H1 (cell line): Measurements from ENCODE around the gene GTF2A1. TPM values are rescaled to one million over a fixed set of nuclear protein-coding genes. Genes with fewer than 3 reads are reported as not detected.

Experiments
- CTCF ChIA-PET: fragments of 300-600 bp; sonication (Branson Sonifier 250); formaldehyde crosslinking; loops from one replicate; lab custom pipeline; 2021; ENCODE audit not compliant: partially characterized antibody; lab: Charles Lee
- POLR2A ChIA-PET: fragments of 300-600 bp; sonication (Branson Sonifier 250); formaldehyde crosslinking; loops from one replicate; lab custom pipeline; 2021; ENCODE audit warnings: inconsistent platforms; ENCODE audit not compliant: partially characterized antibody; lab: Charles Lee
- DNase-seq, 2 experiments: peaks; one replicate each; pipeline versions ENCODE4 v3.0.0 to v3.0.0-alpha.2; 2010 to 2022; ENCODE audit warnings: low spot score in 2 of 2, low read depth in 1 of 2, mixed read lengths in 1 of 2
- FAIRE-seq: peaks from 2 replicates; lab custom pipeline; 2011; peaks lifted over from hg19 to GRCh38; lab: Jason Lieb, UNC
- H2AFZ ChIP-seq: 2 replicates; pipeline ENCODE4 v1.8.1; 2012; ENCODE audit warnings: low read length, inconsistent platforms
- H2AK5ac ChIP-seq: 2 replicates; pipeline ENCODE4 v1.6.1; 2013; ENCODE audit warnings: low read depth, low read length
- H2BK120ac ChIP-seq: replicated peaks from 2 replicates; pipeline ENCODE3; 2013; ENCODE audit warnings: low read depth, low read length, inconsistent platforms
- H2BK12ac ChIP-seq: 2 replicates; pipeline ENCODE4 v1.6.1; 2013; ENCODE audit warnings: low read depth, low read length
- H2BK15ac ChIP-seq: 2 replicates; pipeline ENCODE4 v1.6.1; 2013; ENCODE audit warnings: low read length
- H2BK20ac ChIP-seq: 2 replicates; pipeline ENCODE4 v1.6.1; 2013; ENCODE audit warnings: low read length
- H2BK5ac ChIP-seq: 2 replicates; pipeline ENCODE4 v1.6.1; 2013; ENCODE audit warnings: low read depth, low read length
- H3K14ac ChIP-seq: 2 replicates; pipeline ENCODE4 v1.6.1; 2013; ENCODE audit warnings: inconsistent platforms; ENCODE audit not compliant: insufficient read length
- H3K18ac ChIP-seq: 2 replicates; pipeline ENCODE4 v1.6.1; 2013; ENCODE audit warnings: low read length; ENCODE audit errors: extremely low read depth
- H3K23ac ChIP-seq: 2 replicates; pipeline ENCODE4 v1.6.1; 2013; ENCODE audit warnings: inconsistent platforms; ENCODE audit not compliant: insufficient read length
- H3K23me2 ChIP-seq: 2 replicates; pipeline ENCODE4 v1.6.1; 2013; ENCODE audit warnings: low read depth, low read length
- H3K27ac ChIP-seq: 2 replicates; pipeline ENCODE4 v1.6.1; 2011; ENCODE audit warnings: low read depth, low read length, inconsistent platforms
- H3K27me3 ChIP-seq, 4 experiments: replicated peaks in 1 of 4; 1 replicate in 1 of 4; 2 replicates in 3 of 4; pipeline versions ENCODE4 v1.6.1 to v1.8.1; 2011 to 2013; ENCODE audit warnings: low read length in 3 of 4, mild to moderate bottlenecking in 3 of 4, inconsistent platforms in 2 of 4, mixed read lengths in 2 of 4, moderate library complexity in 1 of 4; ENCODE audit not compliant: control insufficient read depth in 3 of 4, insufficient read depth in 3 of 4; ENCODE audit errors: extremely low read depth in 1 of 4
- H3K36me3 ChIP-seq, 4 experiments: 2 replicates each; pipeline versions ENCODE4 v1.6.1 to v1.8.1; 2011 to 2013; ENCODE audit warnings: mild to moderate bottlenecking in 4 of 4, low read length in 3 of 4, moderate library complexity in 2 of 4, control low read depth in 1 of 4, inconsistent platforms in 1 of 4; ENCODE audit not compliant: insufficient read depth in 4 of 4, control insufficient read depth in 2 of 4
- H3K4ac ChIP-seq: replicated peaks from 2 replicates; pipeline ENCODE3; 2013; ENCODE audit warnings: low read length, low read depth, mixed read lengths, inconsistent platforms; ENCODE audit not compliant: insufficient read length
- H3K4me1 ChIP-seq, 4 experiments: replicated peaks in 1 of 4; 1 replicate in 1 of 4; 2 replicates in 3 of 4; pipeline versions ENCODE4 v1.6.1 to v1.8.1; 2011 to 2013; ENCODE audit warnings: low read length in 3 of 4, inconsistent platforms in 2 of 4, mixed read lengths in 1 of 4; ENCODE audit not compliant: insufficient read depth in 4 of 4, control insufficient read depth in 3 of 4
- H3K4me2 ChIP-seq, 2 experiments: 2 replicates each; pipeline versions ENCODE4 v1.6.1 to v1.8.1; 2011 to 2013; ENCODE audit warnings: low read depth in 2 of 2, low read length in 2 of 2, control low read depth in 1 of 2, inconsistent platforms in 1 of 2, mild to moderate bottlenecking in 1 of 2; ENCODE audit not compliant: insufficient read depth in 1 of 2
- H3K4me3 ChIP-seq, 4 experiments: fragments of 200-600, 300-600 bp in 1 of 4; sonication (generic), shearing (Covaris generic), sonication (Bioruptor Twin) in 1 of 4; 2 replicates each; pipeline versions ENCODE4 v1.5.1 to v1.8.1; 2011 to 2016; ENCODE audit warnings: low read length in 4 of 4, low read depth in 3 of 4, control low read depth in 2 of 4, inconsistent platforms in 2 of 4, mild to moderate bottlenecking in 2 of 4, mixed read lengths in 1 of 4, moderate library complexity in 1 of 4; ENCODE audit not compliant: insufficient read depth in 2 of 4; ENCODE audit errors: extremely low read depth in 1 of 4
- H3K56ac ChIP-seq: replicated peaks from 2 replicates; pipeline ENCODE3; 2013; ENCODE audit warnings: low read depth, mild to moderate bottlenecking, mixed read lengths, low read length, inconsistent platforms; ENCODE audit not compliant: insufficient read length
- H3K79me1 ChIP-seq: 2 replicates; pipeline ENCODE4 v1.6.1; 2013; ENCODE audit warnings: low read depth, low read length, control low read depth
- H3K79me2 ChIP-seq, 2 experiments: 2 replicates each; pipeline versions ENCODE4 v1.6.1 to v1.8.1; 2012 to 2013; ENCODE audit warnings: low read length in 2 of 2, mild to moderate bottlenecking in 2 of 2, inconsistent platforms in 1 of 2; ENCODE audit not compliant: insufficient read depth in 2 of 2, control insufficient read depth in 1 of 2
- H3K9ac ChIP-seq, 4 experiments: replicated peaks in 1 of 4; 1 replicate in 1 of 4; 2 replicates in 3 of 4; pipeline versions ENCODE4 v1.6.1 to v1.8.1; 2011 to 2013; ENCODE audit warnings: low read depth in 3 of 4, low read length in 3 of 4, control low read depth in 2 of 4, mild to moderate bottlenecking in 2 of 4, moderate library complexity in 2 of 4, inconsistent platforms in 1 of 4; ENCODE audit errors: extremely low read depth in 1 of 4
- H3K9me3 ChIP-seq, 2 experiments: 2 replicates each; pipeline versions ENCODE4 v1.6.1 to v1.8.1; 2012 to 2013; ENCODE audit warnings: mild to moderate bottlenecking in 2 of 2, moderate library complexity in 2 of 2, control low read depth in 1 of 2, inconsistent platforms in 1 of 2, low read depth in 1 of 2, low read length in 1 of 2, mixed read lengths in 1 of 2; ENCODE audit not compliant: insufficient read depth in 2 of 2
- H4K20me1 ChIP-seq, 2 experiments: replicated peaks in 1 of 2; 2 replicates each; pipeline versions ENCODE3 to v1.8.1; 2011 to 2013; ENCODE audit warnings: inconsistent platforms in 2 of 2, low read length in 2 of 2, mild to moderate bottlenecking in 1 of 2; ENCODE audit not compliant: insufficient read depth in 2 of 2, control insufficient read depth in 1 of 2
- H4K5ac ChIP-seq: 2 replicates; pipeline ENCODE4 v1.6.1; 2013; ENCODE audit warnings: low read length, low read depth, mixed read lengths, inconsistent platforms; ENCODE audit not compliant: insufficient read length
- H4K8ac ChIP-seq: 2 replicates; pipeline ENCODE4 v1.8.0; 2013; ENCODE audit warnings: mild to moderate bottlenecking, moderate library complexity, low read length, inconsistent platforms; ENCODE audit not compliant: insufficient read depth; ENCODE audit errors: extremely low read depth
- H4K91ac ChIP-seq: replicated peaks from 2 replicates; pipeline ENCODE3; 2013; ENCODE audit warnings: low read length, mixed read lengths, inconsistent platforms; ENCODE audit not compliant: insufficient read length
- HDAC6 ChIP-seq: IDR thresholded peaks from one replicate; pipeline ENCODE4 v1.7.1; 2012; ENCODE audit warnings: low read depth, mild to moderate bottlenecking, inconsistent platforms, low read length, moderate library complexity
- KDM4A ChIP-seq: IDR thresholded peaks from one replicate; pipeline ENCODE4 v1.7.1; 2012; ENCODE audit warnings: low read depth, mild to moderate bottlenecking, moderate library complexity, low read length, inconsistent platforms; ENCODE audit not compliant: severe bottlenecking
- SIRT6 ChIP-seq: IDR thresholded peaks from one replicate; pipeline ENCODE4 v1.7.1; 2012; ENCODE audit warnings: low read length, inconsistent platforms
- WGBS, 2 experiments: shearing (Covaris generic) in 1 of 2; methylation state at CpG; one replicate each; pipeline versions ENCODE4 v1.1.6 to v1.1.7; 2013 to 2015; ENCODE audit warnings: low lambda C conversion rate in 2 of 2, mixed read lengths in 2 of 2, inconsistent platforms in 1 of 2, low coverage in 1 of 2, missing lambda C conversion rate in 1 of 2; ENCODE audit not compliant: insufficient replicate concordance in 2 of 2, insufficient coverage in 1 of 2, insufficient read length in 1 of 2; ENCODE audit errors: extremely low coverage in 1 of 2, missing lambda C conversion rate in 1 of 2; 5-methylcytosine and 5-hydroxymethylcytosine counted together
- polyA plus RNA-seq, 7 experiments: library from polyadenylated mRNA; depleted of rRNA in 3 of 7; stranded (reverse) in 5 of 7; unstranded in 2 of 7; fragments of >200 nt in 5 of 7; fragments of 200-250 nt in 2 of 7; gene quantifications; 1 replicate in 5 of 7; 2 replicates in 1 of 7; 4 replicates in 1 of 7; pipeline versions ENCODE4 v1.2.1 to v1.2.3, GENCODE V29; 2011 to 2013; ENCODE audit warnings: missing spikeins in 2 of 7, mixed read lengths in 2 of 7
- total RNA-seq: library from RNA; stranded (reverse); fragmentation: NEBNext Ultra II Directional; extraction: Animal tissue kit (Norgen Biotek cat#: 25700); gene quantifications from 2 replicates; pipeline ENCODE4 v1.2.1, GENCODE V29; 2021
- TF ChIP-seq, protein P1 (sequence below): IDR thresholded peaks from 2 replicates; pipeline ENCODE4 v1.6.1; 2011; ENCODE audit warnings: low read depth, mild to moderate bottlenecking, low read length; ENCODE audit not compliant: insufficient read depth

GTF2A1 gene
- total and polyA plus RNA-seq, 2 of the 8 experiments (the other 6 are each of a cell fraction or from before 2014, with no cell fraction given), result 24.1 to 57.8 TPM

DNA sequence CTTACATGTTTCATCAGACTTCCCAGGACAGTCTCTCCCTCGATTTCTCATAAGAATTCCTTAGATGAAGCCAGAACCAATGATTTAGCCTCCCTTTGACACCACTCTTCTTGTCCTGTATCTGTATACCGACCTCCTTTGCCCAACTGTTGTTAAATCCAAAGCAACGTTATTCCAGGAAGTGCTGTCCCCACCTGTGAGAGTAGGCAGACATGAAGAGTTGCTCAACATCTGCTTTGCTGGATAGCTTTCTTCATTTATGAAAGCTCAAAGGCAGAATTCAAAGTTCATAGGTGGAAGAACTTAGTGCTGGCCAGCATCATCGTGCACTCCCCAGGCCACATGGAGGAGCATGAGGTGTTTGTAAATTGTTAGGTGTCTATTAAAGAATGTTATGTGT is 55.6 kb downstream of the GTF2A1 start:
- TF ChIP-seq SIRT6 (no peak), HDAC6 (no peak), KDM4A (no peak)
- TF ChIP-seq, protein P1, sequence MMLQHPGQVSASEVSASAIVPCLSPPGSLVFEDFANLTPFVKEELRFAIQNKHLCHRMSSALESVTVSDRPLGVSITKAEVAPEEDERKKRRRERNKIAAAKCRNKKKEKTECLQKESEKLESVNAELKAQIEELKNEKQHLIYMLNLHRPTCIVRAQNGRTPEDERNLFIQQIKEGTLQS, result no peak
- Histone ChIP-seq H2BK5ac (no peak overlapping the region), H3K4ac (no peak overlapping the region), H2AFZ (no peak overlapping the region), H2BK120ac (no peak overlapping the region), H2BK15ac (no peak overlapping the region), H4K8ac (no peak overlapping the region), H3K9ac (no peak overlapping the region), H4K91ac (no peak overlapping the region), H3K27ac (no peak overlapping the region), H3K23me2 (peaks cover 5% of the 10 kb centered on the region; the same call in 1 of the 2 replicates), H3K4me1 (peaks cover 0 to 5% (median under 1%) of the 10 kb centered on the region in 4 experiments; a peak in 3 of 7 replicates), H3K14ac (no peak overlapping the region), H3K18ac (no peak overlapping the region), H3K4me3 (no peak overlapping the region), H3K9me3 (no peaks in the 10 kb centered on the region), H2AK5ac (no peak overlapping the region), H3K23ac (no peak overlapping the region), H3K27me3 (no peaks in the 10 kb centered on the region), H2BK12ac (no peak overlapping the region), H3K36me3 (no peaks in the 10 kb centered on the region), H3K56ac (no peak overlapping the region), H3K79me1 (no peaks in the 10 kb centered on the region), H3K79me2 (no peaks in the 10 kb centered on the region), H3K4me2 (no peak overlapping the region), H4K5ac (no peak overlapping the region), H4K20me1 (no peaks in the 10 kb centered on the region), H2BK20ac (no peak overlapping the region)
- DNase-seq (no peak), FAIRE-seq (no peak)
- 90% methylated on average over 4 of the region's 4 CpGs; no CpG with 5 or more reads in 1 of the 2 experiments for WGBS, 2 experiments
- POLR2A ChIA-PET, result no interaction called here
- CTCF ChIA-PET, result interaction anchor here (0.6 to 9.0 kb wide), 17 partner anchors 6 to 952 kb away, joined by 3 to 65 read pairs (median 5); partner anchors contain the start of gene TSHR
